Brain microvascular endothelial cell (primary cell): ENCODE data around the gene TTC39B.
"Not testable (repeated sequence)": the region's sequence is repeated elsewhere in the genome, so short reads cannot be mapped to it uniquely, and the experiment has no call there.

ENCODE experiments used
- DNase-seq: peaks from one replicate; pipeline ENCODE4 v3.0.0-alpha.2; 2020
- H3K27ac ChIP-seq: fragments of 250-450 bp; sonication (Bioruptor Pico); 2 replicates; pipeline ENCODE4 v1.5.1; 2020; ENCODE audit warnings: mild to moderate bottlenecking, moderate library complexity
- H3K27me3 ChIP-seq: fragments of 250-450 bp; sonication (Bioruptor Pico); replicated peaks from 2 replicates; pipeline ENCODE4 v1.5.1; 2020; ENCODE audit warnings: mild to moderate bottlenecking
- H3K36me3 ChIP-seq: fragments of 250-450 bp; sonication (Bioruptor Pico); replicated peaks from 2 replicates; pipeline ENCODE4 v1.5.1; 2020; ENCODE audit warnings: mild to moderate bottlenecking
- H3K4me3 ChIP-seq: 2 replicates; pipeline ENCODE4 v1.5.1; 2011; ENCODE audit warnings: low read depth, mild to moderate bottlenecking, control low read depth, low read length, moderate library complexity
- CTCF ChIP-seq: IDR thresholded peaks from 2 replicates; pipeline ENCODE4 v1.5.1; 2011; ENCODE audit warnings: low read depth, mild to moderate bottlenecking, moderate library complexity, low read length, control low read depth, inconsistent platforms; ENCODE audit errors: missing control alignments
- in situ Hi-C: cut with HindIII; loops from 2 replicates; pipeline ENCODE4 v1.10.0; 2017; ENCODE audit warnings: low sequenced_read_pairs, low pct_ligation_motif_present

TTC39B gene

DNA sequence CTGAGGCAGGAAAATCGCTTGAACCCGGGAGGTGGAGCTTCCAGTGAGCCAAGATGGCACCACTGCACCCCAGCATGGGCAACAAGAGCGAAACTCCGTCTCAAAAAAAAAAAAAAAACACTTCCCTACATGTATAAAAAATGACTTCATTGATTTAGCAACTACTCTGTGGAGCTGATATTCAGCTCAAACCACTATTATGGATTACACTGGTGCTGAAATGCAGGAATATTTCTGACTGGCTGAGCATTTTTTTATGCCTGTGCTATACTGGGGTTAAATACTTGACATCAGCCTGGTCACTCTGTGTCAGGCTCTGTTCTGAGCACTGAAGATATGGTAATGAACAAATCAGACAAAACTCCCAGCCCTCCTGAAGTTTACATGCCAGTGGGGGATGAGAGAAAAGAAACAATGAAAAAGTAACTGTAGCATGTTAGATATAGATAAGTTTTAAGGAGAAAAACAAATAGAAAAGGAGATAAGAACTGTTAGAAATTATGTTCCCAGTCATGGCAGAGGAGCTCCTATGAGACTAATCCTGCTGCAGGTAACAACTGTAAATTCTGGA is 22.6 kb upstream of the TTC39B start:
- in situ Hi-C loops, result no loop called here
- peak; percentile 18 for DNase-seq
- Histone ChIP-seq H3K4me3 (no peak overlapping the region), H3K27me3 (no peaks in the 10 kb centered on the region), H3K27ac (no peak overlapping the region), H3K36me3 (no peaks in the 10 kb centered on the region)
- TF ChIP-seq CTCF, result no peak

GRCh38 chr9:15328946-15329345 is 21.9 kb upstream of the TTC39B start:
- Histone ChIP-seq H3K36me3 (no peaks in the 10 kb centered on the region), H3K27ac (no peak overlapping the region)
- TF ChIP-seq CTCF, result no peak

DNA sequence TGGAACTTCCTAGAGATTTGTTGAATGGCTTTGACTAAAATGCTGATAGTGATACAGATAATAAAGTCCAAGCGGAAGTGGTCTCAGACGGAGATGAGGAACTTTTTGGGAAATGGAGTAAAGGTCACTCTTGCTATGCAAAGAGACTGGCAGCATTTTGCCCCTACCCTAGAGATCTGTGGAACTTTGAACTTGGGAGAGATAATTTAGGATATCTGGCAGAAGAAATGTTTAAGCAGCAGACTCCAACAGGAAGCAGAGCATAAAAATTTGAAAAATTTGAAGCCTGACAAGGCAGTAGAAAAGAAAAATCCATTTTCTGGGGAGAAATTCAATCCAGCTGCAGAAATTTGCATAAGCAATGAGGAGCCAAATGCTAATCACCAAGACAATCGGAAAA is 15.7 kb upstream of the TTC39B start:
- H3K4me3 ChIP-seq, DNase-seq, H3K36me3 ChIP-seq, in situ Hi-C loops, H3K27me3 ChIP-seq, H3K27ac ChIP-seq: not testable (repeated sequence)

More at GRCh38 chr9:15328946-15329345, 21.9 kb upstream of the TTC39B start:
- Histone ChIP-seq H3K4me3 (no peak overlapping the region), H3K27me3 (no peaks in the 10 kb centered on the region)
- in situ Hi-C loops, result no loop called here
- no peak for DNase-seq

- in situ Hi-C loops, H3K36me3 ChIP-seq, H3K27ac ChIP-seq, H3K4me3 ChIP-seq, H3K27me3 ChIP-seq, DNase-seq: not testable (repeated sequence)
Observed at GRCh38 chr9:15319661-15320060, 12.6 kb upstream of the TTC39B start.

DNA sequence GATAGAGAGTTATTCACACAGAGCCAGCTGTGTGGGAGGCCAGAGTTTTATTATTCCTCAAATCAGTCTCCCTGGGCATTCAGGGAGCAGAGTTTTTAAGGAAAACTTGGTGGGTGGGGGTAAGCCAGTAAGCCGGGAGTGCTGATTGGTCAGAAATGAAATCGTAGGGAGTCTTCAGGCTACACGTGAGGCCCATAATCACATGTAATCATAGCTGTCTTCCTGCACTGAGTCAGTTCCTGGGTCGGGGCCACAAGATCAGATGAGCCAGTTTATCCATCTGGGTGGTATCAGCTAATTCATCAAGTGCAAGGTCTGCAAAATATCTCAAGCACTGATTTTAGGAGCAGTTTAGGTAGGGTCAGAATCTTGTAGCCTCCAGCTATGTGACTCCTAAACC is 10.8 kb upstream of the TTC39B start:
- H3K27me3 ChIP-seq, result no peaks in the 10 kb centered on the region
- TF ChIP-seq CTCF, result no peak
- no peaks in the 10 kb centered on the region for H3K36me3 ChIP-seq
- H3K27ac ChIP-seq, result no peak overlapping the region
- DNase-seq, result peak; percentile 39
- in situ Hi-C loops, result no loop called here
- H3K4me3 ChIP-seq, result no peak overlapping the region

DNA sequence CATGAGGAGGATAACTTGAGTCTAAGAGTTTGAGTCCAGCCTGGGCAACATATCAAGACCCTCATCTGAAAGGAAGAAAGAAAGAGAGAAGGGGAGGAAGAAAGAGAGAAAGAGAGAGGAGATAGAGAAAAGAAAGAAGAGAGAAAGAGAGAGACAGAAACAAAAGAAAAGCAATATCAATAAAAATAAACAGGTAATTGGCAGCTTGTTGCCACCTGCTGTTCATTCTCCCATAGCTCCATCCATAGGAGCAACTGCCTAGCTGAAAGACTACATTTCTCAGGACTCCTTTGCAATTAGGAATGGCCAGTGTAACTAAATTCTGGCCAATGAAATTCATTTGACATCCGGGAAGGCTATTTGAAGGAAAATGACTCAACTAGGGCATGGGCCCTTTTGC is 4.6 kb upstream of the TTC39B start:
- DNase-seq, result no peak
- no peaks in the 10 kb centered on the region for H3K36me3 ChIP-seq
- TF ChIP-seq CTCF, result no peak
- no peak overlapping the region for H3K27ac ChIP-seq
- H3K4me3 ChIP-seq, result no peak overlapping the region
- in situ Hi-C loops, result no loop called here
- H3K27me3 ChIP-seq, result no peaks in the 10 kb centered on the region

GRCh38 chr9:15310107-15310850 is 3.3 kb upstream of the TTC39B start:
- no peak for TF ChIP-seq CTCF
- Histone ChIP-seq H3K4me3 (no peak overlapping the region), H3K27me3 (no peaks in the 10 kb centered on the region), H3K27ac (no peak overlapping the region), H3K36me3 (no peaks in the 10 kb centered on the region)
- DNase-seq, result no peak
- in situ Hi-C loops, result no loop called here
